NCI-H128 (cell line): Measurements from ENCODE around the gene CCDC171.
"Not testable (repeated sequence)": the region's sequence is repeated elsewhere in the genome, so short reads cannot be mapped to it uniquely, and the experiment has no call there.

Experiments used
- DNase-seq: peaks from one replicate; lab custom pipeline; 2025; ENCODE audit not compliant: unreplicated experiment; lab: John Stamatoyannopoulos, UW

CCDC171 gene

DNA sequence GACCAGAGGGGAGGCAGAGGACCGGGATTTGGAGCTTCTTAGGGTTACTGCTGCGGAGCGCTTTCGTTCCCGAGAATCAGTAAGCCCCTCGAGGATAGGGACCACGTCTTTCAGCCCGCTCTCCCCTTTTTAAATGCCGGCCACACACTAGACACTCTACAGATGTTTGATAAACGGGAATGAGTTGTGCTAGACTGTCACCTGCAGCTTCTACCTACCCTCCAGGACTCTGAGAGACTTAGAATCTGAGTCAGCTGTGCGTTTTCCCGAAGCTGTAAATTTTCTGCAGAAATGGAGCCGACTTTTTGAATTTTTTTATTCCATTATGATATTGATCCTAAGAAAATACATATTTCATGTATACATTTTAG is 670 bp downstream of the CCDC171 start:
- DNase-seq: no peak

DNA sequence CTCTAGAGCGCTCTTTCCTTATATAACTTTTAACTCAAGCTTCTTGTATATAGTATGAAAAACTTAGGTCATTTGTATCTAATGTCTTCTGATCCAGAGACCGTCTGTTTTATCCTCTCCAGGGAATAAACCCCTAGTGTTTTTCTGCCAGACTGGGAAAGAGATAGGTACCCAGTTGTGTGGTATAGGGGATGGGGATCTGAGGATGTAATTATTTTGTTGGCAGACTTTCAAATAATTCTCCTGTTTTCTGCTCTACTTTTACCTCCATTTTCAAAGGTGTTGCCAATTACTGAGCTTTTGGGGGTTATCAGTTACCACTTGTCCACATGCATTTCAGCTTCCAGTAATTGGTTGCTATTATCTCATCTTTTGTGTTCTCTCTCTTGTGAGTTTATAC is 17.9 kb downstream of the CCDC171 start:
- no peak for DNase-seq

DNA sequence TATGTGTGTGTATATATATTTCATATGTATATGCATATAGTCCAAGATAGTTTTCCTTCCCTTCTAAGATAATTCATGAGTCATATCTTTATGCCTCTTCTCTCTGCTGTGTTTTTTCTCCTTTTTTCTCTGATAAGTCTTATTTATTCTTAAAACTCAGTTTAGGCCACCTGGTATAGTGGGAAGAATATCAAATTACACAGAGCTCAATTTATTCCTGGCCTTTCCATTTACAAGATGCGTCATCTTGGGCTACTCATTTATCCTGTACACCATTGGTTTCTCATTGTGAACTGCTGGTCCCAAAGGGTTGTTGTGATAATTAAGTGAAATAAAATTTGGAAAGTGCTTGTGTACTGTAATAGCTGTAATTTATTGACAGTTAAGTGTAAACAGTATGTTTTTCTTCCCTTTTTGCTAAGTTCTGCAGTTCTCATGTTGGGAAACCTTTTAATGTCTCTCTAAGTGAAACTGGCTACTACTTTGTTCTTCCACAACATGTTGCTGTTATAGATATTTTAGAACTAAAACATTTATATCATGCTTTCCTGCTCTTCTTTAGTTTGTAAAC is 19.4 kb downstream of the CCDC171 start:
- no peak for DNase-seq

DNA sequence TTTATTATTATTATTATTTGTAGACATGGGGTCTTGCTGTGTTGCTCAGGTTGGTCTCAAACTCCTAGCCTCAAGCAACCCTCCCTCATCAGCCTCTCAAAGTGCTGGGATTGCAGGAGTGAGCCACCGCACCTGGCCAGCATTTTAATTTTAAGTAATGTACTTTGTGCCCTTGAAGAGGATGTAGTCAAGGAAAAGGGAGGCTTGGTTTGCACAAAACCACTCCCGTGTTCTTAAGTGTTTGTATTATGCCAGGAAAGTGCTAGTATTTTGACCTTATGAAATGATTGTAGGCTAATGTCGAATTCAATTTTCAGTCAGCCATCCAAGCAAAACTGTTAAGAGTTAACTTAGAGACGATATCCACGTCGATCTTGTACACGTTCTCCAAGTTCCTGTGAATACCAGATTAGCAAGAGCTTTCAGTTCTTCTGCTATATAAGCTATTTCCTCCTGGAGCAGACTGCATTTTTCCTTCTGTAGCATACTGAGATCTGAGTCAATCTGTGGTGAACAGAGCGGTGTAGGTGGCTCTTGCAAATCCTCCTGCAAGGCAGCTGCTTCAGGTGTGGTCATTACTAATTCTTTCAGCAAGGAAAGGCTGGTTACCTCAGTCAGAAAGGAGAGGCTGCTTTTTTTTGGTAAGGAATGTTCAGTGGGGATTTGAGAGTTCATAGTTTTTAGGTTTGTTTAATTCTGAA is 23.7 kb downstream of the CCDC171 start:
- DNase-seq: no peak

DNA sequence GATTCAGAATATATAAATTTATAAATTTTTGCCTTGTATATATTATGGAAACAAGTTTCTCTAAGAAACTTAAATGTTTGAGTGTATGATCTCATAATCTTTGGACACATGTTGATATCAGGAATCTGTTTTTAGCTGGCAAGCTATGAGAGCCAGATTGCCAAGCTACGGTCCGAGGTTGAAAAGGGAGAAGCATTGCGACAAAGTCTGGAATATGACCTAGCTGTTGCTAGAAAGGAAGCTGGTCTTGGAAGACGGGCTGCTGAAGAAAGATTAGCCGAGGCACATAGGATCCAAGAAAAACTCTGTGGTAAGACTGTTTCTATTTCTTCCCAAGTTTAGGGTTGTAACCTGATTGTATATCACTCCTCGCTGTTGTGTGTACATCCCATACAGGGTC is 25.9 kb downstream of the CCDC171 start:
- no peak for DNase-seq

DNA sequence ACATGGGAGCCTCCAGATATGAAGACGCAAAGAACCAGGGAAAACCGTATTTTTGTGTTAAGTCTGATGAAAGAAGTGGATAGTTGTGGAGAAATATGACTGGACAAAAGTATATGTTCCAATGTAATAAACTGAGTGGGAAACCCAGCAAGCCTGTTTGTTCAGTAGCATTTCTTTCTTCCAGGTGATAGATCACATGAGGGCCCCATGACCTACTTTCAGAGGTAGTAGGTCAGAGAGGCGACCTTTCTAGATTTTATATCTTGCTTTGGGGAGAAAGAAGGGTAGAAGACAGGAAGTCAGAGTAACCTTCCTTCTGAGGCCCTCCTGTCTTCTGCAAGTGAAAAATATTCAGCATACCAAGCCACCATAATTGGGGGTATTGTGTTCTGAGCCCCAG is 31.5 kb downstream of the CCDC171 start:
- DNase-seq: no peak

DNA sequence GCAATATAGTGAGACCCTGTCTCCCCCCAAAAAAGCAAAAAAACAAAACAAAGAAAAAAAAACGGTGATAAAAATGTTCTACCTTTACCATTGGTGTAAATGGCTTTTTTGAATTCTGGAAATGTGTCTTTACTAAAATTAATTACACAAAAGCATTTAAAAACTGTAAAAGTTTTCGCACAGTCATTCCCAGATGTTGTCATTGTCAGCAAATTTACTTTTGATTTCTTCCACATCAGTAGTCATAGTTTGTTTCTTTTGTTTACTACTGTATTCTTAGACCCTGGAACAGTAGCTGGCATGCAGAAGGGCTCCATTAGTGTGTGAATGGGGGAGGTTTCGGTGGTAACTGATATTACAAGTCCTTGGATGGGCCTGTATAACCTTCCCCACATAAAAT is 39.5 kb downstream of the CCDC171 start:
- no peak for DNase-seq

DNA sequence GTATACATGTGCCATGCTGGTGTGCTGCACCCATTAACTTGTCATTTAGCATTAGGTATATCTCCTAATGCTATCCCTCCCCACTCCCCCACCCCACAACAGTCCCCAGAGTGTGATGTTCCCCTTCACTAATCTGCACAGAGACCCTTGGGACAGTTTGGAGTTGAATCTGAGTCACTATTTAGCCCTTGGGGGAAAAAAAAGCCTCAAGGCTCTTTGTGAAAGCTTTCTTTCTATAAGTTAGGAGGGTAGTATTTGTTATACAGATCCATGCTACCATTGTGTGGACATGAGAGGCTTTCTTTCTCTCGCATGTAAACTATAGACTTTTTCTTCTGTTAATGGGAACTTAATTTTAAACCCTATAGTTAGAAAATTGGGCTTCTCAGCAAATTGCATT is 40.1 kb downstream of the CCDC171 start:
- not testable (repeated sequence) for DNase-seq

DNA sequence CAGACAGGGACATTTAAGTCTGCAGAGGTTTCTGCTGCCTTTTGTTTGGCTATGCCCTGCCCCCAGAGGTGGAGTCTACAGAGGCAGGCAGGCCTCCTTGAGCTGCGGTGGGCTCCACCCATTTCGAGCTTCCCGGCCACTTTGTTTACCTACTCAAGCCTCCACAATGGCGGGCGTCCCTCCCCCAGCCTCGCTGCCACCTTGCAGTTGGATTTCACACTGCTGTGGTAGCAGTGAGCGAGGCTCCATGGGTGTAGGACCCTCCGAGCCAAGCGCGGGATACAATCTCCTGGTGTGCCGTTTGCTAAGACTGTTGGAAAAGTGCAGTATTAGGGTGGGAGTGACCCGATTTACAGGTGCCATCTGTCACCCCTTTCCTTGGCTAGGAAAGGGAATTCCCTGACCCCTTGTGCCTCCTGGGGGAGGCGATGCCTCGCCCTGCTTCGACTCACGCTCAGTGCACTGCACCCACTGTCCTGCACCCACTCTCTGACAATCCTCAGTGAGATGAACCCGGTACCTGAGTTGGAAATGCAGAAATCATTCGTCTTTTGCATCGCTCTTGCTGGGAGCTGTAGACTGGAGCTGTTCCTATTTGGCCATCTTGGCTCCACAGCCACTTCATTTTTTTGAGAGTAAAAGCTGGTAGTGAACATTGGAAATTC is 48.0 kb downstream of the CCDC171 start:
- DNase-seq: not testable (repeated sequence)

DNA sequence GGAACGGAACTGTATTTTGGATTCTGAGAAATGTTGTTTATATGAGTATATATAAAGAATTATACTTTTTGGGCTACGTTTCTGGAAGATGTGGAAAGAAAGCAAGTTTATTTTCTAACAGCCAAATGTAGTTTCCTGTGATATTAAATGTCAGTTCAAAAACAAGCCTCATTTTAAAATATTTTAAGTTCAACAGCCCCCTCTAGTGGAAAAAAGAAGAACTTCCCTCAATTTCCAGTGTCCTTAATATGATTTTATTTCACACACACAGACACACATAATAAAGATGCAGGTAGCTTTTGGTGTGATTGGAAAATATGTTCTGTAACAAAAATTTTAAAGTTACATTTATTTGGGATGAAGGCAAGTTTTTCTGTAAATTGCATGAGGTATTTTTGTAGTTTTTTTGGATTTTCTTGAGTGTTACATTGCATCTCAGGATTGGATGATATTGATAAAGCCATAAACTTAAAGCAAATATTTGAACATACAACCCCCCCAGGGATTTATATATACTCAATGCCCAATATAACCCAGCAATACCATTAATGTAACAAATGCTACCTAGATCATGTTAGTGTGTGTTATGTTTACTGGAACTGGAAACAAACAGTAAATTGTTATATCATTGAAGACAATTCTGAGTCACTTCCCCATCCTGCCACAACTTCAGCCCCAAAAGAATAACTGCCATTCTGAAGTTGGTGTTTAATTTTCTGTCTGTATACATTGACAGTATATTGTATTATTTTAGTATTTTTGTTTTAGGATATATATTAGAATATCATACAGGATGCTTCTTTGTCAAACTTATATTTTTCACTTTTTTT is 54.0 kb downstream of the CCDC171 start:
- DNase-seq: peak; percentile 22

DNA sequence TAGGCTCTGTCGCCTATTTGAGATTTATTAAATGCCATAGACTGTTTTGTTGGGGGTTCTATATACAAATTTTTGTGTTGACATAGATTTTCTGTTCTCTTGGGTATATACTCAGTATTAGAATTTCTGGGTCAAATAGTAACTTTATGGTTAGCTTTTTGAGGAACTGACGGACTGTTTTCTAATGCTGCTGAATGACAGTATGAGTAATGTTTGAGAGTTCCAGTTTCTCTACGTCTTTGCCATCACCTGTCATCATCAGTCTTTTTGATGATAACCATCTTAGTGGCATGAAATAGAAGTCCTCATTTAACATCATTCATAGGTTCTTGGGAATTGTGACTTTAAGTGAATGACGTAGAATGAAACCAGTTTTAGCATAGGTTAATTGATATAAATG is 60.1 kb downstream of the CCDC171 start:
- DNase-seq: no peak

DNA sequence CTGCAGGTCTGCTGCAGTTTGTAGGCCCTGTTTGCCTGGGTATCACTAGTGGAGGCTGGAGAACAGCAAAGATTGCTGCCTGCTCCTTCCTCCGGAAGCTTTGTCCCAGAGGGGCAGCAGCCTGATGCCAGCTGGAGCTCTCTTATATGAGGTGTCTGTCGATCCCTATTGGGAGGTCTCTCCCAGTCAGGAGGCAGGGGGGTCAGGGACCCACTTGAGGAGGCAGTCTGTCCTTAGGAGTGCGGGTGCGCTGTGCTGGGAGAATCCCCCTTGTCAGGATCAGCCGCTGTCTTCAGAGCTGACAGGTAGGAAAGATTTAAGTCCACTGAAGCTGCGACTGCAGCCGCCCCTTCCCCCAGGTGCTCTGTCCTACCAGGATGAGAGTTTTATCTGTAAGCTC is 64.9 kb downstream of the CCDC171 start:
- DNase-seq: no peak

DNA sequence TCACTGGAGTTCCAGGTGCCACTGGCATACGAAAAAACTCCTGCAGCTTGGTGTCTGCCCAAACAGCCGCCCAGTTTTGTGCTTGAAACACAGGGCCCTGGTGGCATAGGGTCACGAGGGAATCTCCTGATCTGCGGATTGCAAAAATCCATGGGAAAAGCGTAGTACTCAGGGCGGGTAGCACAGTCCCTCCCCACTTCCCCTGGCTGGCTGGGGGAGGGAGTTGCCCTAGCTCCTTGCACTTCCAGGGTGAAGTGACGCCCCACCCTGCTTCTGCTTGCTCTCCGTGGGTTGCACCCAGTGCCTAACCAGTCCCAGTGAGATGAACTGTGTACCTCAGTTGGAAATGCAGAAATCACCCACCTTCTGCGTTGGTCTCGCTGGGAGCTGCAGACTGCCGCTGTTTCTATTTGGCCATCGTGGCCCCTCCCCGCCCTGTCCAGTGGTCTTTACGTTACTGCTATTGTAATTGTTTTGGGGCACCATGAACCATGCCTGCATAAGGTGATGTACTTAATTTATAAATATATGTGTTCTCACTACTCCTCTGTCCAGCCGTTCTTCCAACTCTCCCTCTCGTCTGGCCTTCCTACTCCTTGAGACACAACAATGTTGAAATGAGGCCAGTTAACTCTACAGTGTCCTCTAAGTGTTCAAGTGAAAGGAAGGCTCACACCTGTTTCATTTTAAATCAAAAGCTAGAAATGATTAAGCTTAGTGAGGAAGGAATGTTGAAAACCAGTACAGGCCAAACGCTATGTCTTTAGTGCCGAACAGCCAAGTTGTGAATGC is 65.9 kb downstream of the CCDC171 start:
- DNase-seq: no peak

DNA sequence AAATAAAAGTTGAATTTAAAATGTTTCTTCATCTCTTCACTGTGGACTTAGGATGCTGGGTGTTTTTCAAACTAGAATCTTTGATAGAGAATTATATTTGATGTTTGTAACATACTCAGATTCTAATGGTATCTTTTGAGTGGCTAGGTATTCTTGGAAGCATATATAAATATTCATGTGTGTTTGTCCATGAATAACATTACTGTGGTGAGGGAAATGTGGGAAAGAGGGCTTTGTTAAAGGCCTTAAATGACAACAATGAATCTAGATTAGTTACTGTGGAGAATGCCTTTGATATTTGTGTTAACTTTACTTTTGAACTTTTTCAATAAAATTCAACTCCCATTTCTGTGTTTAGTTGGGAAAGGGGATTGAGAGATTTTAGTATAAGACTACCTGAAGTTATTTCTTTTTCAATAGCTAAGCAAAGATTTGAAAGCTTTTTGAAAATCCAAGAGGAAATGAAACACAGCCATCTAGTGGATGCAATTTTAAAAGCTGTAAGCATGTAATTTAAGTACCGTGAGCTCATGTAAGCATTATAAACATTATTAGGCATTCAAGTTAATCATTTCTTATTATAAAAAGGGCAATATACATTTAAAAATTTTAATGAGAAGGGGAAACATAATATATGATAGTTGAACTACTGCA is 69.6 kb downstream of the CCDC171 start:
- peak; percentile 4 for DNase-seq

DNA sequence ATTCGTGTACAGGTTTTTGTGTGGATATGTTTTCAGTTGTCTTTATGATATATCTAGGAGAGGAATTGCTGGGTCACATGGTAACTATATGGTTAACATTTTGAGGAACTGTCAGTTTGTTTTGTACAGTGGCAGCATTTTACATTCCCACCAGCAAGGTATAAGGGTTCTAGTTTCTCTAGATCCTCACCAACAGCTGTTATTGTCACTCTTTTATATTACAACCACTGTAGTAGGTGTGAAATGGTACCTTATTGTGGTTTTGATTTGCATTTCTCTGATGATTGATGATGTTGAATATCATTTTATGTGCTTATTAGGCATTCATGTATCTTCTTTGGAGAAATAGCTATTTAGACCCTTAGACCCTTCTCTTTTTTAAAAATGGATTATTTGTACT is 82.9 kb downstream of the CCDC171 start:
- DNase-seq: no peak

DNA sequence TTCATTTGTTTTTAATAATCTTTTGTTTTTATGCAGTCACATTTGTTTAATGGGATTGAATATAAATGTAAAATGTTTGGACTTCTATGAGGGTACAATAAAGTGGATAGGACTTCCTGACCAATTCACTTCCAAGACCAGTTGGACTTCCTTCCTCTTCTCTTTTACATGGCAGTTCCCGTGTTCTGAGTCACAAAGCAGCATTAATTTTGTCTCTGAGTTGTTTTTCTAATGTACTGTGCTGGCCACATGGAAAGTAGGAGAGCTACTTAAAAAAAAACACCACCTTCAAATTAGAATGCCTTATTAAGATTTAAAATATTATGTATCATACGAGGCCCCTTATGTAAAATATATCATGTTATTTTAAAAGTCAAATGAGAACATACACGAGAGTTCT is 87.3 kb downstream of the CCDC171 start:
- no peak for DNase-seq

DNA sequence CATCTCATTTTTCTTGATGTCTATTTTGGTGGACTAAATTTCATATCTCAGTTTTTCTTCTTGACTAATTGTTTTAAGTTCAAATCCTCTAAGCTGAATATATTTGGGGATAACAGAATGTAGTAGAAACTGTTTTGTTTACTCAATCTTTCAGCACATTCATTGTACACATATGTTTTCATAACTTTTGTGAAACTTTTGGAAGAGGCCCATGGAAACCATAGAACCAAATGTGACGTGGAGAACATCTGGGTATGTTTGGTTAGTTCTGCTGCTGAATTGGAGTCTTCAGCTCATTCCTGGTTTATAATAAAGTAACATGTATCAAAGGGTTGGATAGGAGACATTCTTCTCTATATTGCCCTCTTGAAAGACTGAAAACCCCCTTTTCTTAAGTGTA is 88.4 kb downstream of the CCDC171 start:
- no peak for DNase-seq

DNA sequence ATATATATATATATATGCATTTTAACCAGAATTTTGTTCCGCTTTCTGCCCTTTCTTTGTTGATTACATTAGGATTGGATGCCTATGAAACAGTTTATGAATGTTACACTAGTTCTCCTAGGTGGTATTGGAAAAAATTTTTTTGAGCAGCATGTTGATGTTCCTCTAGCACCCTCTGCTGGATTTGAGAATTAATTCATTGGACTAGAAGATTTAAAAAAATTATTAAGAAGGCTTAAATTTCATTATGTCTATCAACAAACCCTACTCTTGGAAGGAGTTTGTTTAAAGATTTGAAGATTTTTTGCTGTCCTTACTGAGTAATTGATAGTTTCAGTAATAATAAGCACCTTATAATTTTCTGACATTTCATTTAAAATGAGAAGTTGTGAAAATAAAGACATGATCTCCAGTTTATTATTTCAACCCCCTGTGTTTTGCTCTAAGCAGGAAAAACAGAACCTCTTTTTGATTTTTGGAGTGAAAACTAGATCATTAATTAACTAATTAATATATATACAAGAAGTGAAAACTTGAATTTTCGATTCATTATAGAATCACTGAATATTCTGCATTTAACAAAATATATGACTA is 89.6 kb downstream of the CCDC171 start:
- DNase-seq: peak; percentile 44

DNA sequence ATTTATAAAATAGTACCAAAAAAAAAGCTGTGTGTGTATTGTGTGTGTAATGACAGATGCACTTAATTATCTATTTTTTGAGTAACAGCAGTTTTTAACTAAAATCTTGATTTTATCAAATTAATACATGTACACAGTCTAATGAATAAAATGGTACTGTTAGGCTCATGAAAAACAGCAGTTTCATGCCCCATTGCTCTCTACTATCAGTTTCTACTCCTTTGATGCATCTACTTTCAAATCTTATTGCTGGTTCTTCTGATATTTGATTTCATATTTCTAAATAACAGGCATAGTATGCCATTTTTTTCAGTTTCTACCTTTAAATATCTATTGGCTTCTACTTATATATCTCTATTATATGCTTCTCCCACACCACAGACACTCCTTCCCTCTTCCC is 117.4 kb downstream of the CCDC171 start:
- DNase-seq: no peak

DNA sequence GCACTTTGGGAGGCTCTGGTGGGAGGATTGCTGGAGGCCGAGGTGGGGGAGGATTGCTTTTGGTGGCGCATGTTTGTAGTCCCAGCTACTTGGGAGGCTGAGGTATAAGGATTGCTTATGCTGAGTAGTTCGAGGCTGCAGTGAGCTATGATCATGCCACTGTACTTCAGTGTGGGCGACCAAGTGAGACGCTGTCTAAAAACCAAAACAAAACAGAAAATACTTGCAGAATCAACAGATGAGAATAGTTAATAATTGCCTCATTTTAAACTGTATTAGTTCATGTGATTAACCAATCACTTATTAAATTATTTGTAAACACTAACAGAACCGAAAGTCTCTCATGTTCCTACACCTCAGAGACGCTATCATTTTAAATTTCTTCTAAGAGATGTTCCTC is 118.1 kb downstream of the CCDC171 start:
- no peak for DNase-seq
